Adrenal gland (tissue), 5 donors: ENCODE results near the gene CDH3.

Experiments used
- CTCF ChIP-seq, 6 experiments: fragments of 450-650 bp in 4 of 6; fragments of 200-600 bp in 2 of 6; sonication (generic) in 1 of 6; IDR thresholded peaks; 1 replicate in 5 of 6; 2 replicates in 1 of 6; pipeline versions ENCODE4 v1.5.1 to v1.8.0; 2016 to 2021; ENCODE audit warnings: antibody characterized with exemption in 6 of 6, mild to moderate bottlenecking in 2 of 6, moderate library complexity in 1 of 6
- POLR2A ChIP-seq, 2 donors: fragments of 450-650 bp; IDR thresholded peaks; one replicate each; pipeline ENCODE4 v1.6.1; 2017; ENCODE audit warnings: antibody characterized with exemption in 2 of 2, mild to moderate bottlenecking in 2 of 2, moderate library complexity in 1 of 2
- donor health status: DM: no; HTN: no; CAD: no.

GRCh38 chr16:68710211-68710610 is 65.1 kb downstream of the CDH3 start:
- TF ChIP-seq POLR2A (IDR thresholded peaks at IDR 0.05) (no peak), CTCF (IDR thresholded peaks at IDR 0.05) (no peak)
